ENCODE data around the gene ABHD4. TPM values are rescaled to one million over a fixed set of nuclear protein-coding genes. Genes with fewer than 3 reads are reported as not detected.

The ABHD4 gene
- total and polyA plus RNA-seq, 4 donors = 9.0 to 32.9 (median 11.1) TPM

GRCh38 chr14:22579881-22580280 lies 18.2 kb upstream of the ABHD4 start:
- no peak overlapping the region for H3K27ac ChIP-seq (ENCODE audit: low read depth in 1 of 2, low read length in 2 of 2)
- H3K27me3 ChIP-seq (ENCODE audit: control insufficient read depth in 4 of 4, insufficient read depth in 4 of 4, low read length in 3 of 4) = no peaks in the 10 kb centered on the region
- no peak overlapping the region for H3K4me3 ChIP-seq (ENCODE audit: low read depth in 1 of 3, low read length in 3 of 3)
- peak overlapping the region in 1 of 2 donors; percentile 9 for H3K9ac ChIP-seq (ENCODE audit: low read depth in 1 of 2, low read length in 2 of 2)
- no peaks in the 10 kb centered on the region for H3K9me3 ChIP-seq (ENCODE audit: control insufficient read depth in 4 of 4, low read length in 3 of 4)
- DNase-seq (ENCODE audit: low spot score) = no peak
- WGBS = 91% methylated on average over 3 of the region's 3 CpGs
- TF ChIP-seq FOXA2 (IDR thresholded peaks at IDR 0.05) (no peak), TAF1 (conservative IDR thresholded peaks at IDR 0.05) (no peak), YY1 (IDR thresholded peaks at IDR 0.05) (no peak), REST (IDR thresholded peaks at IDR 0.05) (no peak), SP1 (IDR thresholded peaks at IDR 0.05) (no peak), GABPA (IDR thresholded peaks at IDR 0.05 in 1 of 2, conservative IDR thresholded peaks at IDR 0.05 in 1 of 2) (no peak), ZBTB33 (IDR thresholded peaks at IDR 0.05) (no peak), RXRA (IDR thresholded peaks at IDR 0.05) (no peak), JUND (IDR thresholded peaks at IDR 0.05) (no peak), ATF3 (IDR thresholded peaks at IDR 0.05) (no peak), MAX (IDR thresholded peaks at IDR 0.05) (no peak), RAD21 (IDR thresholded peaks at IDR 0.05) (no peak), HNF4A (conservative IDR thresholded peaks at IDR 0.05) (no peak), FOXA1 (IDR thresholded peaks at IDR 0.05) (no peak), HNF4G (IDR thresholded peaks at IDR 0.05) (no peak), CTCF (IDR thresholded peaks at IDR 0.05; ENCODE audit: low read depth, low read length, missing input control) (no peak), NR2F2 (IDR thresholded peaks at IDR 0.05) (no peak)
- peaks cover 2 to 8% (median 2%) of the 10 kb centered on the region in 4 donors for H3K36me3 ChIP-seq (ENCODE audit: control insufficient read depth in 4 of 4, insufficient read depth in 3 of 4, low read depth in 1 of 4, low read length in 3 of 4)
- H3K4me1 ChIP-seq (ENCODE audit: control insufficient read depth in 4 of 4, insufficient read depth in 4 of 4, low read length in 3 of 4) = no peaks in the 10 kb centered on the region

- no peak for DNase-seq (ENCODE audit: low spot score)
- Histone ChIP-seq H3K27me3 (ENCODE audit: control insufficient read depth in 4 of 4, insufficient read depth in 4 of 4, low read length in 3 of 4) (no peaks in the 10 kb centered on the region), H3K9me3 (ENCODE audit: control insufficient read depth in 4 of 4, low read length in 3 of 4) (no peaks in the 10 kb centered on the region), H3K9ac (ENCODE audit: low read depth in 1 of 2, low read length in 2 of 2) (no peak overlapping the region), H3K27ac (ENCODE audit: low read depth in 1 of 2, low read length in 2 of 2) (no peak overlapping the region), H3K4me1 (ENCODE audit: control insufficient read depth in 4 of 4, insufficient read depth in 4 of 4, low read length in 3 of 4) (peaks cover 0 to 2% (median 0%) of the 10 kb centered on the region in 4 donors), H3K36me3 (ENCODE audit: control insufficient read depth in 4 of 4, insufficient read depth in 3 of 4, low read depth in 1 of 4, low read length in 3 of 4) (peaks cover 0 to 6% (median 0%) of the 10 kb centered on the region in 4 donors), H3K4me3 (ENCODE audit: low read depth in 1 of 3, low read length in 3 of 3) (no peak overlapping the region)
- 87% methylated on average over 2 of the region's 2 CpGs for WGBS
- TF ChIP-seq JUND (IDR thresholded peaks at IDR 0.05) (no peak), EGR1 (IDR thresholded peaks at IDR 0.05; ENCODE audit: low read depth in 2 of 2) (no peak), REST (IDR thresholded peaks at IDR 0.05) (no peak), FOXA1 (IDR thresholded peaks at IDR 0.05) (no peak), HNF4A (conservative IDR thresholded peaks at IDR 0.05) (no peak), NR2F2 (IDR thresholded peaks at IDR 0.05) (no peak)
Observed at GRCh38 chr14:22580625-22581024, 17.5 kb upstream of the ABHD4 start.

Data from liver (tissue), 9 donors.